Left ventricle myocardium inferior (tissue), 1 donor: ENCODE measurements around the gene CCT2. TPM values are rescaled to one million over a fixed set of nuclear protein-coding genes. Genes with fewer than 3 reads are reported as not detected.

ENCODE experiments used
- DNase-seq: peaks from one replicate; pipeline ENCODE4 v3.0.0-alpha.2; 2020
- H3K27ac ChIP-seq: fragments of 200-600 bp; replicated peaks from 2 replicates; pipeline ENCODE4 v1.8.0; 2021
- H3K27me3 ChIP-seq: fragments of 200-600 bp; 2 replicates; pipeline ENCODE4 v1.8.0; 2021; ENCODE audit warnings: low read depth
- H3K36me3 ChIP-seq: fragments of 200-600 bp; 2 replicates; pipeline ENCODE4 v1.8.0; 2021
- H3K4me1 ChIP-seq: fragments of 200-600 bp; 2 replicates; pipeline ENCODE4 v1.8.0; 2021
- H3K4me3 ChIP-seq: fragments of 200-600 bp; 2 replicates; pipeline ENCODE4 v1.8.0; 2021; ENCODE audit warnings: mild to moderate bottlenecking, moderate library complexity
- H3K9me3 ChIP-seq: fragments of 200-600 bp; replicated peaks from 2 replicates; pipeline ENCODE4 v1.8.0; 2021
- CTCF ChIP-seq: fragments of 200-600 bp; IDR thresholded peaks from 2 replicates; pipeline ENCODE4 v1.8.0; 2021; ENCODE audit warnings: antibody characterized with exemption, mild to moderate bottlenecking, borderline replicate concordance
- intact Hi-C: fragments of 100-400 bp; cut with micrococcal nuclease; formaldehyde crosslinking; loops from one replicate; pipeline ENCODE4 v1.11.0; 2022
- microRNA-seq: library from miRNA; unstranded; fragments of <30 nt; microRNA quantifications from one replicate; pipeline ENCODE4 v1.2.0, GENCODE V29; 2020
- total RNA-seq: library from RNA; stranded (reverse); fragmentation: NEBNext Ultra II Directional; extraction: Animal tissue kit (Norgen Biotek cat#: 25700); gene quantifications from one replicate; pipeline ENCODE4 v1.2.1, GENCODE V29; 2021
- donor health status: DM: no; HTN: yes; CAD: no; lungs with severe emphysema.

Gene CCT2
- total RNA-seq, 1 donor from 2014 or later, result 91.7 TPM

- no peak for DNase-seq
- no peak overlapping the region for H3K4me3 ChIP-seq
- H3K36me3 ChIP-seq, result no peaks in the 10 kb centered on the region
- no peak overlapping the region for H3K27ac ChIP-seq
- H3K4me1 ChIP-seq, result peaks cover 2% of the 10 kb centered on the region
- TF ChIP-seq CTCF, result no peak
- intact Hi-C loops, result no loop called here
- no peaks in the 10 kb centered on the region for H3K9me3 ChIP-seq
- no peaks in the 10 kb centered on the region for H3K27me3 ChIP-seq
Observed at GRCh38 chr12:69647178-69647577, 61.9 kb downstream of the CCT2 start.

GRCh38 chr12:69648476-69648875 is 63.2 kb downstream of the CCT2 start:
- Histone ChIP-seq H3K27me3 (no peaks in the 10 kb centered on the region), H3K4me3 (no peak overlapping the region)
- intact Hi-C loops, result no loop called here

GRCh38 chr12:69649529-69649928 is 64.3 kb downstream of the CCT2 start:
- H3K27ac ChIP-seq, result no peak overlapping the region
- no peaks in the 10 kb centered on the region for H3K4me1 ChIP-seq
- DNase-seq, result no peak
- no peaks in the 10 kb centered on the region for H3K36me3 ChIP-seq
- H3K27me3 ChIP-seq, result no peaks in the 10 kb centered on the region
- intact Hi-C loops, result no loop called here
- H3K9me3 ChIP-seq, result no peaks in the 10 kb centered on the region
- H3K4me3 ChIP-seq, result no peak overlapping the region
- TF ChIP-seq CTCF, result no peak

More at GRCh38 chr12:69648476-69648875, 63.2 kb downstream of the CCT2 start:
- no peak for DNase-seq
- H3K36me3 ChIP-seq, result no peaks in the 10 kb centered on the region
- no peaks in the 10 kb centered on the region for H3K9me3 ChIP-seq
- no peak overlapping the region for H3K27ac ChIP-seq
- H3K4me1 ChIP-seq, result no peaks in the 10 kb centered on the region
- TF ChIP-seq CTCF, result no peak

Small RNA genes lying within 50 kb of the gene (microRNA-seq; reads per million reads assigned to microRNA genes)
- gene MIR3913-1, result not detected
- not detected for gene MIR3913-2

Other genes starting within 250 kb of the CCT2 start
- 30.8 TPM for gene LYZ, start 237.1 kb upstream of the CCT2 start, total RNA-seq
- 12.8 TPM for gene YEATS4, start 225.7 kb upstream of the CCT2 start, total RNA-seq
- gene FRS2, start 115.1 kb upstream of the CCT2 start, total RNA-seq, result 18.2 TPM
- gene LRRC10, start 25.4 kb downstream of the CCT2 start, total RNA-seq, result 43.8 TPM
- 0.80 TPM for gene BEST3, start 113.8 kb downstream of the CCT2 start, total RNA-seq
- 23.0 TPM for gene RAB3IP, start 153.4 kb downstream of the CCT2 start, total RNA-seq
- gene MYRFL, start 239.8 kb downstream of the CCT2 start, total RNA-seq, result 0.14 TPM